Breast epithelium (tissue), 3 donors: ENCODE data around the gene CUL1.

ENCODE experiments used
- CTCF ChIP-seq, 3 donors: fragments of 450-650 bp; IDR thresholded peaks; one replicate each; pipeline ENCODE4 v1.5.1; 2016 to 2017; ENCODE audit warnings: antibody characterized with exemption in 3 of 3, mild to moderate bottlenecking in 3 of 3, moderate library complexity in 3 of 3
- POLR2A ChIP-seq: fragments of 450-650 bp; IDR thresholded peaks from one replicate; pipeline ENCODE4 v1.6.1; 2016; ENCODE audit warnings: antibody characterized with exemption, mild to moderate bottlenecking, moderate library complexity
- POLR2AphosphoS5 ChIP-seq, 3 donors: sonication (generic); formaldehyde crosslinking; IDR thresholded peaks; one replicate each; pipeline ENCODE4 v1.6.1; 2017; ENCODE audit warnings: antibody characterized with exemption in 3 of 3

GRCh38 chr7:148791546-148791945 lies 92.8 kb downstream of the CUL1 start:
- TF ChIP-seq CTCF (IDR thresholded peaks at IDR 0.05) (no peak), POLR2AphosphoS5 (IDR thresholded peaks at IDR 0.05) (no peak), POLR2A (no peak)
